HG03469 (cell line): ENCODE results near the gene LMO2.
"Not testable (repeated sequence)": the region's sequence is repeated elsewhere in the genome, so short reads cannot be mapped to it uniquely, and the experiment has no call there.

Source experiments
- ATAC-seq: cut with Tn5 transposase; IDR thresholded peaks from one replicate; pipeline ENCODE4 v1.9.1; 2021; ENCODE audit warnings: mild to moderate bottlenecking, moderate library complexity, moderate number of reproducible peaks; ENCODE audit not compliant: unreplicated experiment

The LMO2 gene

DNA sequence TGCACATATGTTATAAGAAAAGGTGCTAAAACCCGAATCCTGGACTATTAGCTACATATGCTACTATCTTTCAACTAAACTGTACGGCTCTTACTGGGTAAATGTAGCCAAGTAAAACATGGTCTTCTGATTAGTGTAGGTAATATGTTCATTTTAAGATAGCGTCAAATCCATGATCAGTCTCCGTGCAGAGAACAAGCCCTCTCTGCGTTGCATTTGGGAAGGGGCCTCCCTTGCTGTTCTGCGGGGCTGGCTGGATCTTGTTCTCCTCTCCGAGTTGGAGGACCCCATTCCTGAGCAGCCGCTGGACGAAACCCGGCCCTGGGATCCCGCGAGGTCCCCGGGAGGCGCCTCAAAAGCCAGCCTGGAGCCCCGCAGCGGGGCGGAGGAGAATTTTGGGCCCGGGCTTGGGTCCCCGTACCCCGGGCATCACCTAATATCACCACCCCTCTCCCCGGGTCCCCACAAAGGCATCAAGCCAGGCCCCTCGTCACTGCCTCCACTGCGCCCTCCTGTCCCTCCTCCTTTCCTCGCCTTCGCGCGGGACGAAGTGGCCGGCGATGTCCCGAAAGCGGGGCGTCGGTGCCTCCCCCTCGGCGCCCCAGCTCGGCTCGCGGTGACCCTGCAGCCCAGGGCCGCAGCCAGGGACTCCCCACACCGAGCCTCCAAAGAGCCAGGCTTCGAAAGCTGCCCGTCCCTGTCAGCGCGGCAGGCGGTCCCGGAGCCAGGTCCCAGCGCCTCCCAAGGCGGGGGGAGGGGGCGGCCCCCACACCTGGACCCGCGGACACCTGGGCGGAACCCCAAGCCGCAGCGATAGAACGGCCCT is 63.1 kb downstream of the LMO2 start:
- no peak for ATAC-seq

DNA sequence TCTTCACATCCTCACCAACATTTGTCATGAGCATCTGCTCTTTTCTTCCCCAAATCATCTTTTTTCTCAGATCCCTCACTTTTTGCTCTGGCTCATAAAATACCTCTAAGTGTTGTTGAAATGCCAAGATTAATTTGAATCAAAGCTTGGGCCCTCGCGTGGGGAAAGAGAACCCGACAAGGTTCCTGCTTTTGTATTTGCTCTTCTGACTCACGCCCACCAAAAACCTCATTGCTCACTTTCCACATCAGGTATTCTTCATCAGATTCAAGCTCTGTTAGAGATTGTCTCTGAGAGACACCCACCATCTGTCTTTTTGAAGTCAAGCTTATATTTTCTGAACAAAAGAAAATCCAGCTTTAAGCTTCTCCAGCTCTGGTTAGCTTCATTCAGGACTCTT is 64.7 kb downstream of the LMO2 start:
- no peak for ATAC-seq

DNA sequence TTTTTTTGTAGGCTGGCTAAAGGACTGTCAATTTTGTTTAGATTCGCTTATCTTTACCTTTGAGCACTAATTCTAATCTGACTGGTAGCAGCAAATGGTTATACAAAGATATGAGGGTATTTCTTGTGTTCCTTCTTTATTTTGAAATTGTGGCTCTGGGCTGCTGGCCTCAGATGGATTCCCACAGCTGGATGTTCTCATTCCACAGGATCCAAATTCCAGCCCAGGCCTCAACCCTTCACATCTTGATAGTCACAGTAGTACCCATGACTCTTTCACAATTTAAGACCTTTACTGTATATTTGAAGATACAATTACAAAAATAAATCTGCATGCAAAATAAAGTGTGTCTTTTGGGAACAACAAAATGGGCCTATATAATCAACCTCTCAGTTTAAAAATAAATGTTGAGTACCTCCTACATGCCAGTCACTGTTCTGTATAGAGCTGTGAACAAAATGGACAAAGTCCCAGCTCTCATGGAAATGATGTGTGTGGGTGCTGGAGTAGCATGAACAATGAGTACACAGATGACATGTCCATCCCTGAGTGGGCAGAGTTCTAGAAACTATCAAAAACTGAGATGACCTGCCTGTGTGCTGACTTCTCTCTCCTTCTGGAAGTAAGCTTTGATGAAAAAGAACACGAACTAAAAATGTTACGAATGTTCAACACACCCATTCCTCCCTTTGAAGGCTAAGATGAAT is 65.9 kb downstream of the LMO2 start:
- ATAC-seq, result no peak

DNA sequence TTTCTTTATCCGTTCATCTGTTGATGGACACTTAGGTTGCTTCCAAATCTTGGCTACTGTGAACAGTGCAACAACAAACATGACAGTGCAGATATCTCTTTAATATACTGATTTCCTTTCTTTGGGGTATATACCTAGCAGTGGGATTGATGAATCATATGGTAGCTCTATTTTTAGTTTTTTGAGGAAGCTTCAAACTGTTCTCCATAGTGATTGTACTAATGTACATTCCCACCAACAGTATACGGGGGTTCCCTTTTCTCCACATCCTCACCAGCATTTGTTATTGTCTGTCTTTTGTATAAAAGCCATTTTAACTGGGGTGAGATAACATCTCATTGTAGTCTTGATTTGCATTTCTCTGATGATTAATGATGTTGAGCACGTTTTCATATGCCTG is 68.9 kb downstream of the LMO2 start:
- ATAC-seq, result not testable (repeated sequence)

DNA sequence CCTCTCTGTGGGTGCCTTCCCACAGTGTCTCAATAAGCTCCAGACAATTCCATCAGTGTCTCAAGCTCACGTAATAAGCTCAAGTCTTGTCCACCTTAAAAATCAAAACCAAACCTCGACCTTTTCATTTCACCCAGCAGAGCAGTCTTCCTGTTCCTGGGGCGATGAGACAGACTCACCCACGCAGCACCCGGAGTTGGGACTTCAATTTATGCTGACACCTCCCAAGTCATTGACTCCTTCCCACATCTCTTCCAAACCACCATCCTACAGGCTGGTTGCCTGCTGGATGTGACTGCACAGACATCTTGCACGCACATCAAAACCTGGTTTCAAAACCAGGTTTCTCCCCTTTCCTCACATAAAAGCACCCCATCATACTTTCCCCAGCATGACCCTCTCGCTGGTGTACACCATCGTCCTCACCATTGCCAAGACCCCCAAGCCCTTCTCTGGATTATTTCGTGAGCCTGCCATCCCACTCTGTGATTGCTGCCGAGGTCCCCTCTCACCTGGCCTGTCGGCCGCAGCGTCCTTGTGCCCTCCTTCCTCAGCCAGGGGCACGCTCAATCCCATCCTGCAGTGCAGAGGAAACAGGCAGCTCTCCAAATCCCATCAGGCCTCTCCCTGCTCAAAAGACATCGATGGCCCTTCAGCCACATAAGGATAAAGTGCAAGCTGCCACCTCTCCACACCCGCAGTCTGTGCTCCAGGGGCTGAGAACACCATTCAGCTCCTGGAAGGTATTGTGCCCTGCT is 72.4 kb downstream of the LMO2 start:
- no peak for ATAC-seq
